CD4-positive, CD25-positive, alpha-beta regulatory T cell (primary cell): ENCODE measurements around the gene GAMT. TPM values are rescaled to one million over a fixed set of nuclear protein-coding genes. Genes with fewer than 3 reads are reported as not detected.

Experiments used
- ATAC-seq, 2 donors: fragments of 150-1000 bp; cut with Tn5 transposase; one replicate each; pipeline ENCODE4 v1.10.0; 2021; ENCODE audit warnings: low read depth in 2 of 2, moderate number of reproducible peaks in 2 of 2, moderate library complexity in 1 of 2
- DNase-seq, 3 donors: peaks; one replicate each; pipeline versions ENCODE4 v3.0.0 to v3.0.0-alpha.2; 2012 to 2022; ENCODE audit warnings: mixed read lengths in 1 of 3
- H3K27ac ChIP-seq: one replicate; pipeline ENCODE4 v1.7.0; 2013; ENCODE audit warnings: mild to moderate bottlenecking, low read length; ENCODE audit not compliant: insufficient read depth, poor library complexity, severe bottlenecking
- H3K27me3 ChIP-seq: one replicate; pipeline ENCODE4 v1.7.0; 2013; ENCODE audit warnings: low read length; ENCODE audit not compliant: control insufficient read depth, insufficient read depth
- H3K36me3 ChIP-seq: one replicate; pipeline ENCODE4 v1.7.0; 2013; ENCODE audit warnings: mild to moderate bottlenecking, low read length, moderate library complexity; ENCODE audit not compliant: control insufficient read depth, insufficient read depth
- H3K4me1 ChIP-seq: 2 replicates; pipeline ENCODE4 v1.7.0; 2013; ENCODE audit warnings: mild to moderate bottlenecking, low read length; ENCODE audit not compliant: insufficient read depth, control insufficient read depth, poor library complexity, severe bottlenecking
- H3K4me3 ChIP-seq: one replicate; pipeline ENCODE4 v1.7.0; 2013; ENCODE audit warnings: low read depth, mild to moderate bottlenecking, low read length, moderate library complexity
- H3K9me3 ChIP-seq, 2 experiments: 1 replicate in 1 of 2; 2 replicates in 1 of 2; pipeline ENCODE4 v1.7.0; 2013; ENCODE audit warnings: low read length in 2 of 2, mild to moderate bottlenecking in 1 of 2, moderate library complexity in 1 of 2; ENCODE audit not compliant: control insufficient read depth in 2 of 2
- H3K27ac Mint-ChIP-seq, 3 donors: one replicate each; pipeline ENCODE4 v1.8.0; 2020 to 2022; ENCODE audit warnings: mild to moderate bottlenecking in 3 of 3, mixed read lengths in 3 of 3, moderate library complexity in 2 of 3
- H3K27me3 Mint-ChIP-seq: one replicate; pipeline ENCODE4 v1.8.0; 2022; ENCODE audit warnings: mild to moderate bottlenecking, mixed read lengths
- H3K36me3 Mint-ChIP-seq: one replicate; pipeline ENCODE4 v1.8.0; 2020; ENCODE audit warnings: mixed read lengths
- H3K4me1 Mint-ChIP-seq, 4 donors: one replicate each; pipeline ENCODE4 v1.8.0; 2020 to 2022; ENCODE audit warnings: mixed read lengths in 4 of 4, mild to moderate bottlenecking in 1 of 4
- H3K4me3 Mint-ChIP-seq, 4 donors: one replicate each; pipeline ENCODE4 v1.8.0; 2020 to 2022; ENCODE audit warnings: mild to moderate bottlenecking in 4 of 4, mixed read lengths in 4 of 4, moderate library complexity in 3 of 4
- H3K9me3 Mint-ChIP-seq, 7 donors: one replicate each; pipeline ENCODE4 v1.8.0; 2020 to 2022; ENCODE audit warnings: mixed read lengths in 7 of 7, mild to moderate bottlenecking in 3 of 7, moderate library complexity in 2 of 7
- polyA plus RNA-seq, 4 donors: library from polyadenylated mRNA; unstranded; fragments of 300-500 nt; fragmentation: Illumina TruSeq; gene quantifications; one replicate each; pipeline ENCODE4 v1.2.3, GENCODE V29; 2021
- total RNA-seq: library from RNA; stranded (reverse); gene quantifications from one replicate; pipeline ENCODE4 v1.2.3, GENCODE V29; 2022

GAMT gene
- total and polyA plus RNA-seq, 5 donors from 2014 or later = 6.7 to 20.2 (median 12.9) TPM

- Mint-ChIP-seq H3K4me1 (peaks cover 0 to 54% (median 33%) of the 10 kb centered on the region in 4 donors), H3K27ac (peak overlapping the region; percentile 92 to 96 (median 93)), H3K36me3 (peaks cover 8% of the 10 kb centered on the region), H3K4me3 (peak overlapping the region; percentile 95 to 99 (median 96)), H3K9me3 (no peaks in the 10 kb centered on the region), H3K27me3 (no peaks in the 10 kb centered on the region)
- peak; percentile 7 to 12 for ATAC-seq
- peak overlapping the region; percentile 89 for H3K27ac ChIP-seq
- no peaks in the 10 kb centered on the region for H3K27me3 ChIP-seq
- H3K9me3 ChIP-seq = no peaks in the 10 kb centered on the region
- H3K4me1 ChIP-seq = peaks cover 56% of the 10 kb centered on the region
- peak; percentile 35 to 82 (median 65) for DNase-seq
- peaks cover 13% of the 10 kb centered on the region for H3K36me3 ChIP-seq
- H3K4me3 ChIP-seq = peak overlapping the region; percentile 69
These were observed 7.2 kb upstream of the GAMT start for GRCh38 chr19:1408300-1409203.

- peak within 1 kb of the TSS; percentile 60 to 93 (median 86) for H3K27ac Mint-ChIP-seq
- peaks cover 0 to 47% (median 29%) of the 10 kb centered on the region in 4 donors for H3K4me1 Mint-ChIP-seq
- H3K27me3 ChIP-seq = no peaks in the 10 kb centered on the region
- H3K9me3 Mint-ChIP-seq = peaks cover 0 to 1% (median 0%) of the 10 kb centered on the region in 7 donors
- peaks cover 8% of the 10 kb centered on the region for H3K36me3 Mint-ChIP-seq
- H3K36me3 ChIP-seq = peaks cover 7% of the 10 kb centered on the region
- DNase-seq (peak; percentile 19 to 41 (median 27)), ATAC-seq (peak in 1 of 2 donors; percentile 6)
- peaks cover 48% of the 10 kb centered on the region for H3K4me1 ChIP-seq
- H3K27me3 Mint-ChIP-seq = peaks cover 3% of the 10 kb centered on the region
- peak within 1 kb of the TSS; percentile 89 for H3K27ac ChIP-seq
- H3K4me3 ChIP-seq = peak within 1 kb of the TSS; percentile 68
- peak within 1 kb of the TSS; percentile 85 to 96 (median 96) for H3K4me3 Mint-ChIP-seq
- no peaks in the 10 kb centered on the region for H3K9me3 ChIP-seq
These were observed 6.4 kb upstream of the GAMT start, which contains the start of gene DAZAP1 for GRCh38 chr19:1407528-1408299. Gene DAZAP1, plus strand, starts transcription at chr19:1407586. Its CDS starts 188 bp downstream, at chr19:1407774.

GRCh38 chr19:1406774-1407527 is 5.6 kb upstream of the GAMT start:
- Mint-ChIP-seq H3K9me3 (peaks cover 0 to 1% (median 0%) of the 10 kb centered on the region in 7 donors), H3K27me3 (peaks cover 7% of the 10 kb centered on the region), H3K27ac (peak overlapping the region; percentile 60 to 86 (median 83)), H3K4me3 (peak overlapping the region; percentile 85 to 87 (median 85)), H3K36me3 (peaks cover 8% of the 10 kb centered on the region), H3K4me1 (peaks cover 0 to 43% (median 26%) of the 10 kb centered on the region in 4 donors)
- H3K27me3 ChIP-seq = no peaks in the 10 kb centered on the region
- peak overlapping the region; percentile 89 for H3K27ac ChIP-seq
- no peaks in the 10 kb centered on the region for H3K9me3 ChIP-seq
- DNase-seq = peak; percentile 98 to 100 (median 99)
- H3K4me3 ChIP-seq = peak overlapping the region; percentile 68
- no peaks in the 10 kb centered on the region for H3K36me3 ChIP-seq
- H3K4me1 ChIP-seq = peaks cover 43% of the 10 kb centered on the region
- ATAC-seq = peak; percentile 85 to 87

- peaks cover 0 to 20% (median 5%) of the 10 kb centered on the region in 4 donors for H3K4me1 Mint-ChIP-seq
- Histone ChIP-seq H3K4me3 (no peak overlapping the region), H3K27me3 (no peaks in the 10 kb centered on the region), H3K4me1 (peaks cover 27% of the 10 kb centered on the region), H3K27ac (no peak overlapping the region), H3K9me3 (no peaks in the 10 kb centered on the region), H3K36me3 (no peaks in the 10 kb centered on the region)
- H3K27me3 Mint-ChIP-seq = peaks cover 7% of the 10 kb centered on the region
- peaks cover 0 to 1% (median 0%) of the 10 kb centered on the region in 7 donors for H3K9me3 Mint-ChIP-seq
- ATAC-seq (no peak), DNase-seq (no peak)
- H3K4me3 Mint-ChIP-seq = peak overlapping the region; percentile 78 to 84 (median 80)
- H3K36me3 Mint-ChIP-seq = no peaks in the 10 kb centered on the region
- H3K27ac Mint-ChIP-seq = peak overlapping the region in 1 of 3 donors; percentile 94
These were observed 1.2 kb upstream of the GAMT start for GRCh38 chr19:1402411-1403070.

- Histone ChIP-seq H3K36me3 (no peaks in the 10 kb centered on the region), H3K27ac (no peak overlapping the region), H3K27me3 (no peaks in the 10 kb centered on the region), H3K4me3 (no peak overlapping the region), H3K4me1 (peaks cover 26% of the 10 kb centered on the region), H3K9me3 (no peaks in the 10 kb centered on the region)
- Mint-ChIP-seq H3K27me3 (peaks cover 7% of the 10 kb centered on the region), H3K4me1 (peaks cover 0 to 20% (median 5%) of the 10 kb centered on the region in 4 donors), H3K4me3 (peak overlapping the region; percentile 48 to 85 (median 78)), H3K9me3 (peaks cover 0 to 1% (median 0%) of the 10 kb centered on the region in 7 donors), H3K27ac (no peak overlapping the region), H3K36me3 (no peaks in the 10 kb centered on the region)
- no peak for DNase-seq
- no peak for ATAC-seq
These were observed 511 bp upstream of the GAMT start for GRCh38 chr19:1401889-1402217.

- peaks cover 7% of the 10 kb centered on the region for H3K27me3 Mint-ChIP-seq
- no peak overlapping the region for H3K27ac Mint-ChIP-seq
- peaks cover 0 to 1% (median 0%) of the 10 kb centered on the region in 7 donors for H3K9me3 Mint-ChIP-seq
- no peaks in the 10 kb centered on the region for H3K36me3 ChIP-seq
- peaks cover 22% of the 10 kb centered on the region for H3K4me1 ChIP-seq
- peak overlapping the region; percentile 25 to 83 (median 70) for H3K4me3 Mint-ChIP-seq
- H3K9me3 ChIP-seq = no peaks in the 10 kb centered on the region
- no peaks in the 10 kb centered on the region for H3K36me3 Mint-ChIP-seq
- H3K4me3 ChIP-seq = no peak overlapping the region
- peaks cover 0 to 18% (median under 1%) of the 10 kb centered on the region in 4 donors for H3K4me1 Mint-ChIP-seq
- no peaks in the 10 kb centered on the region for H3K27me3 ChIP-seq
- DNase-seq (no peak), ATAC-seq (no peak)
- no peak overlapping the region for H3K27ac ChIP-seq
These were observed 833 bp downstream of the GAMT start for GRCh38 chr19:1400281-1401137.
